Breast epithelium (tissue), 3 donors: ENCODE results near the gene YPEL5.
"Not testable (repeated sequence)": the region's sequence is repeated elsewhere in the genome, so short reads cannot be mapped to it uniquely, and the experiment has no call there.

Experiments
- CTCF ChIP-seq, 3 donors: fragments of 450-650 bp; IDR thresholded peaks; one replicate each; pipeline ENCODE4 v1.5.1; 2016 to 2017; ENCODE audit warnings: antibody characterized with exemption in 3 of 3, mild to moderate bottlenecking in 3 of 3, moderate library complexity in 3 of 3
- POLR2A ChIP-seq: fragments of 450-650 bp; IDR thresholded peaks from one replicate; pipeline ENCODE4 v1.6.1; 2016; ENCODE audit warnings: antibody characterized with exemption, mild to moderate bottlenecking, moderate library complexity
- POLR2AphosphoS5 ChIP-seq, 3 donors: sonication (generic); formaldehyde crosslinking; IDR thresholded peaks; one replicate each; pipeline ENCODE4 v1.6.1; 2017; ENCODE audit warnings: antibody characterized with exemption in 3 of 3

GRCh38 chr2:30099366-30099765 is 47.4 kb upstream of the YPEL5 start:
- TF ChIP-seq CTCF (IDR thresholded peaks at IDR 0.05); POLR2AphosphoS5 (IDR thresholded peaks at IDR 0.05); POLR2A: not testable (repeated sequence)
